ENCODE measurements around the gene CABP2. TPM values are rescaled to one million over a fixed set of nuclear protein-coding genes. Genes with fewer than 3 reads are reported as not detected.

Gene CABP2
- total and polyA plus RNA-seq, 4 experiments from 2014 or later = not detected

DNA sequence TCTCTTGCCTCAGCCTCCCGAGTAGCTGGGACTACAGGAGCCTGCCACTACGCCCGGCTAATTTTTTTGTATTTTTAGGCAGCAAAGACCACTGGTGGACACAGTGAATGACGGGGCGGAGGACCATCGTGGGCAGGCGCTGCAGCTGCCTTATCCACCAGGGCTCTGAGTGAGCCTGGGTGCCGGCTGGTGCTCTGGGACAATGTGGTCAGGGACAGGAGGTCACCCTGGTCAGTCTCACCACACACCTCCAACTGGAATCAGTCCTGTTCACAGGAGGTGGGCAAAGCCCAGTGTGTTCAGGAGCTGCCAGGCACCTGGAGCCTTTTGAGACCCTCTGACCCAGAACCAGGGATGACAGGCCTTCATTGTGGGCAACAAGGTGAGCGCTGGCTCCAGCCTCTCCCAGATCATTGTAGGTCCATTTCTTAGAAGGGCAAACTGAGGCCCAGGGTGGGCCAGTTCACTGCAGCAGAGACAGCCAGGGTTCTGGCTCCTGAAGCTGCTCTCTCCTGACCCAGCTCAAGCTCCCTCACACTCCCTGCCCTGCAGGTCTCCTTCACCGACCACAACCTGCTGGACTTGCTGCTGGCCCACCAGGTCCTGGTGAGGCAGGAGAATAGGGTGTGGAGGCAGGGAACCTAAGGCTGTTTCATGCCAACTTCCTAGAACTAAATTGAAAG, 15.7 kb upstream of the CABP2 start:
- Histone ChIP-seq H3K9me3 (ENCODE audit: control insufficient read depth in 1 of 2, low read length in 2 of 2) (no peaks in the 10 kb centered on the region), H3K36me3 (ENCODE audit: insufficient read depth, low read length) (no peaks in the 10 kb centered on the region), H3K4me1 (ENCODE audit: insufficient read depth, low read length) (no peaks in the 10 kb centered on the region), H3K4me3 (ENCODE audit: low read length in 2 of 2) (no peak overlapping the region), H3K27ac (ENCODE audit: low read depth, low read length) (no peak overlapping the region), H3K27me3 (ENCODE audit: insufficient read depth, low read length) (no peaks in the 10 kb centered on the region)
- ChIA-PET CTCF (ENCODE audit: partially characterized antibody) (no interaction called here), POLR2A (ENCODE audit: partially characterized antibody) (no interaction called here)
- intact Hi-C loops (cut with micrococcal nuclease) = no loop called here
- Mint-ChIP-seq H3K4me3 (no peak overlapping the region), H3K36me3 (peaks cover 0 to 1% of the 10 kb centered on the region in 2 donors), H3K27me3 (peaks cover 1 to 3% of the 10 kb centered on the region in 2 donors), H3K27ac (no peak overlapping the region), H3K9me3 (peaks cover 0 to 14% (median 7%) of the 10 kb centered on the region in 8 donors), H3K4me1 (no peaks in the 10 kb centered on the region)
- no peak for DNase-seq

DNA sequence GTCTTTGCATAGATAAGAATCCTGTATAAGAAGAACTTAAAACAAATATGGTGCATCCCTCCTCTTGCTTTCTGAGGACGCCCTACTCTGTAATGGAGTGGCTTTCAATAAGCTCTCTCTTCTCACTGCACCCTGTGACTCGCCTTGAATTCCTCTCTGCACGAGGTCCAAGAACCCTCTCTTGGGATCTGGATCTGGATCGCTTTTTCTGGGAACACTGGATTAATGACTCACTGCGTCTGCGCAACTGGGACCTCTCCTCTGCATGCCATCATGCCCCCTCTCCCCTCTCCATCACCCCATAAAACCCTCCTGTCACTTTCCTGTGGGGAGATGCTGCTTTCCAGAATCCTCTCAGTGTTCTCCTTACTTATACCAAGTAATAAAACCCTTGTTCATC, 15.1 kb upstream of the CABP2 start:
- H3K27ac Mint-ChIP-seq = no peak overlapping the region
- Histone ChIP-seq H3K4me1 (ENCODE audit: insufficient read depth, low read length) (no peaks in the 10 kb centered on the region), H3K4me3 (ENCODE audit: low read length in 2 of 2) (no peak overlapping the region), H3K9me3 (ENCODE audit: control insufficient read depth in 1 of 2, low read length in 2 of 2) (no peaks in the 10 kb centered on the region), H3K36me3 (ENCODE audit: insufficient read depth, low read length) (no peaks in the 10 kb centered on the region), H3K27ac (ENCODE audit: low read depth, low read length) (no peak overlapping the region), H3K27me3 (ENCODE audit: insufficient read depth, low read length) (no peaks in the 10 kb centered on the region)
- CTCF ChIA-PET (ENCODE audit: partially characterized antibody) = no interaction called here
- intact Hi-C loops (cut with micrococcal nuclease) = no loop called here
- DNase-seq = no peak
- H3K4me1 Mint-ChIP-seq = no peaks in the 10 kb centered on the region
- no peak overlapping the region for H3K4me3 Mint-ChIP-seq
- peaks cover 0 to 4% of the 10 kb centered on the region in 2 donors for H3K36me3 Mint-ChIP-seq
- peaks cover 2 to 20% (median 11%) of the 10 kb centered on the region in 8 donors for H3K9me3 Mint-ChIP-seq
- H3K27me3 Mint-ChIP-seq = peaks cover 4 to 6% of the 10 kb centered on the region in 2 donors
- POLR2A ChIA-PET (ENCODE audit: partially characterized antibody) = no interaction called here

DNA sequence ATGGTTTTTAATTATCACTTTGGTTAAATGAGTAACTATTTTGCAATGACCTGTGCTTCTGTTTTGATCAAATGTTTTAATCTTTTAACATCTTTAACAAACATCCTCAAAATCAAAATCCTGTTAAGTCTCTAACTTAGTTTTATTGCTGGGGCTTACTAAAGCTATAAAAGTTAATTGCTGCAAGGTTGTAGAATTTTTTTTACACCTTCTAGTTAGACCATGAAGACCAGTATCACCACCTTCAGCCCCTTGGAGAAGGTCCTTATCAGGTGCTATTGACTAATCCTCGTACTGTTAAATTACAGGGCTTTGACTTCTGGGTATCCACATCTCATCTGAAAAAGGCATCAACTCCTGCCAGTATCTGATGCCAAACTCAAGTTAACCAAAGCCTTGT, 12.3 kb upstream of the CABP2 start:
- Mint-ChIP-seq H3K9me3 (peaks cover 2 to 26% (median 11%) of the 10 kb centered on the region in 8 donors), H3K27ac (no peak overlapping the region), H3K4me1 (no peaks in the 10 kb centered on the region), H3K36me3 (peaks cover 0 to 4% of the 10 kb centered on the region in 2 donors), H3K4me3 (no peak overlapping the region), H3K27me3 (peaks cover 6 to 7% of the 10 kb centered on the region in 2 donors)
- POLR2A ChIA-PET (ENCODE audit: partially characterized antibody) = no interaction called here
- no peaks in the 10 kb centered on the region for H3K27me3 ChIP-seq (ENCODE audit: insufficient read depth, low read length)
- H3K4me1 ChIP-seq (ENCODE audit: insufficient read depth, low read length) = no peaks in the 10 kb centered on the region
- H3K36me3 ChIP-seq (ENCODE audit: insufficient read depth, low read length) = no peaks in the 10 kb centered on the region
- intact Hi-C loops (cut with micrococcal nuclease) = no loop called here
- no peak overlapping the region for H3K4me3 ChIP-seq (ENCODE audit: low read length in 2 of 2)
- CTCF ChIA-PET (ENCODE audit: partially characterized antibody) = no interaction called here
- no peak overlapping the region for H3K27ac ChIP-seq (ENCODE audit: low read depth, low read length)
- H3K9me3 ChIP-seq (ENCODE audit: control insufficient read depth in 1 of 2, low read length in 2 of 2) = no peaks in the 10 kb centered on the region
- DNase-seq = no peak

DNA sequence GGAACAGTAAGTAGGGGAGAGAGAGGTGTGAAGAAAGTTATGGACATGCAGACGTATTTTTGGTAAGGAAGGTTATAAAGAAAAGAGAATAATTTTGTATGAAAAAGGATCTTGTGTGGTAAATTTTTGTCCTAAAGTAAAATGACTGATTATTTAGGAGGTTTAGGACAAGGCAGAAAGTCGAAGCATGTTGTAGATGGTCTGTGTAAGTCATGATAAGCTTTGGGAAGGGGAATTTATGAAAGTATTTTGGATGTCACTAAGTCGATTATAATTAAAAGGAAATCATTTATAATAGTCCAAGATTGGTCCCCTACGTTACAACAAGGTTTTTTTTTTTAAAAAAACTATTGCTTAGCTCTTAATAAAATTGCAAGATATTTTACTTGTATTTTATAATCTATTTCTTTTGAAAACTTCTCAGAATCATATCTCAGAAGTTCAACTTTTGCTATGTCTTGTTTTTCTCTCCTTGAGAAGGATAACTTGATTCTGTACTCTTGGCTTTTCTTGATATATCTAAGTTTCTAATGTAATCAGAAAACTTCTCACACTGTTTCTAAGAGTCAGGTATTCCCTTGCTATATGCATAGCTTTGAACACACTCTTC, 10.9 kb upstream of the CABP2 start:
- Mint-ChIP-seq H3K4me1 (no peaks in the 10 kb centered on the region), H3K36me3 (peaks cover 0 to 4% of the 10 kb centered on the region in 2 donors), H3K4me3 (no peak overlapping the region), H3K27ac (no peak overlapping the region), H3K27me3 (peaks cover 6 to 10% of the 10 kb centered on the region in 2 donors), H3K9me3 (peaks cover 2 to 26% (median 11%) of the 10 kb centered on the region in 8 donors)
- Histone ChIP-seq H3K27me3 (ENCODE audit: insufficient read depth, low read length) (no peaks in the 10 kb centered on the region), H3K4me1 (ENCODE audit: insufficient read depth, low read length) (no peaks in the 10 kb centered on the region), H3K4me3 (ENCODE audit: low read length in 2 of 2) (no peak overlapping the region), H3K27ac (ENCODE audit: low read depth, low read length) (no peak overlapping the region), H3K9me3 (ENCODE audit: control insufficient read depth in 1 of 2, low read length in 2 of 2) (no peaks in the 10 kb centered on the region), H3K36me3 (ENCODE audit: insufficient read depth, low read length) (no peaks in the 10 kb centered on the region)
- DNase-seq = no peak
- ChIA-PET CTCF (ENCODE audit: partially characterized antibody) (no interaction called here), POLR2A (ENCODE audit: partially characterized antibody) (no interaction called here)
- intact Hi-C loops (cut with micrococcal nuclease) = no loop called here

- DNase-seq = no peak
- H3K36me3 Mint-ChIP-seq = peaks cover 0 to 4% of the 10 kb centered on the region in 2 donors
Observed at GRCh38 chr11:67532889-67533288, 9.6 kb upstream of the CABP2 start.

DNA sequence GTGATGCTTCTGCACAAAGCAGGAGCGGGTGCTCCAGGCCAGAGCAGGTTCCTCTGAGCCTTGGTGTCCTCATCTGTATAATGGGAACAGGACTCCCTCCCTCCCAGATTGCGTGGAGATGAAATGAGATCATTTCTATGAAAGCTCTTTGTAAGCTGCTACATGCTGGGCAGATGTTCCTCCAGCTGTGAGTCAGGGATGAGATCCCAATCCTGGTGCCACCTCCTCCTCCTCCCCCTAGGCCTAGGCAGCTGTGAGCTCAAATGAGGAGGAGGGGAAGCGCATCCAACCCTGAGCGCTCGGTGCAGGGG, 7.0 kb upstream of the CABP2 start:
- Histone ChIP-seq H3K9me3 (ENCODE audit: control insufficient read depth in 1 of 2, low read length in 2 of 2) (no peaks in the 10 kb centered on the region), H3K4me1 (ENCODE audit: insufficient read depth, low read length) (no peaks in the 10 kb centered on the region), H3K36me3 (ENCODE audit: insufficient read depth, low read length) (no peaks in the 10 kb centered on the region), H3K27ac (ENCODE audit: low read depth, low read length) (no peak overlapping the region), H3K27me3 (ENCODE audit: insufficient read depth, low read length) (no peaks in the 10 kb centered on the region), H3K4me3 (ENCODE audit: low read length in 2 of 2) (no peak overlapping the region)
- Mint-ChIP-seq H3K9me3 (peaks cover 2 to 20% (median 11%) of the 10 kb centered on the region in 8 donors), H3K4me1 (no peaks in the 10 kb centered on the region), H3K27ac (peak overlapping the region in 1 of 7 donors; percentile 19), H3K4me3 (no peak overlapping the region), H3K36me3 (peaks cover 0 to 4% of the 10 kb centered on the region in 2 donors), H3K27me3 (peaks cover 8 to 17% of the 10 kb centered on the region in 2 donors)
- no peak for DNase-seq
- intact Hi-C loops (cut with micrococcal nuclease) = no loop called here
- ChIA-PET POLR2A (ENCODE audit: partially characterized antibody) (no interaction called here), CTCF (ENCODE audit: partially characterized antibody) (no interaction called here)

More at GRCh38 chr11:67532889-67533288, 9.6 kb upstream of the CABP2 start:
- H3K4me3 ChIP-seq (ENCODE audit: low read length in 2 of 2) = no peak overlapping the region
- no peaks in the 10 kb centered on the region for H3K4me1 ChIP-seq (ENCODE audit: insufficient read depth, low read length)
- H3K27ac ChIP-seq (ENCODE audit: low read depth, low read length) = no peak overlapping the region
- Mint-ChIP-seq H3K4me1 (no peaks in the 10 kb centered on the region), H3K4me3 (no peak overlapping the region), H3K27ac (no peak overlapping the region), H3K27me3 (peaks cover 6 to 10% of the 10 kb centered on the region in 2 donors), H3K9me3 (peaks cover 2 to 26% (median 11%) of the 10 kb centered on the region in 8 donors)
- no peaks in the 10 kb centered on the region for H3K9me3 ChIP-seq (ENCODE audit: control insufficient read depth in 1 of 2, low read length in 2 of 2)
- H3K27me3 ChIP-seq (ENCODE audit: insufficient read depth, low read length) = no peaks in the 10 kb centered on the region
- intact Hi-C loops (cut with micrococcal nuclease) = no loop called here
- POLR2A ChIA-PET (ENCODE audit: partially characterized antibody) = no interaction called here
- H3K36me3 ChIP-seq (ENCODE audit: insufficient read depth, low read length) = no peaks in the 10 kb centered on the region
- CTCF ChIA-PET (ENCODE audit: partially characterized antibody) = no interaction called here

GRCh38 chr11:67528376-67528775, 5.1 kb upstream of the CABP2 start:
- H3K27ac ChIP-seq (ENCODE audit: low read depth, low read length) = no peak overlapping the region
- no peak overlapping the region for H3K27ac Mint-ChIP-seq
- H3K9me3 ChIP-seq (ENCODE audit: control insufficient read depth in 1 of 2, low read length in 2 of 2) = no peaks in the 10 kb centered on the region
- H3K4me1 Mint-ChIP-seq = no peaks in the 10 kb centered on the region
- no peak overlapping the region for H3K4me3 Mint-ChIP-seq
- POLR2A ChIA-PET (ENCODE audit: partially characterized antibody) = no interaction called here
- no peaks in the 10 kb centered on the region for H3K4me1 ChIP-seq (ENCODE audit: insufficient read depth, low read length)
- H3K27me3 Mint-ChIP-seq = peaks cover 2 to 13% of the 10 kb centered on the region in 2 donors
- no peak for DNase-seq
- CTCF ChIA-PET (ENCODE audit: partially characterized antibody) = no interaction called here
- intact Hi-C loops (cut with micrococcal nuclease) = no loop called here
- no peaks in the 10 kb centered on the region for H3K27me3 ChIP-seq (ENCODE audit: insufficient read depth, low read length)
- H3K36me3 Mint-ChIP-seq = no peaks in the 10 kb centered on the region
- peaks cover 0 to 6% (median 0%) of the 10 kb centered on the region in 8 donors for H3K9me3 Mint-ChIP-seq
- H3K36me3 ChIP-seq (ENCODE audit: insufficient read depth, low read length) = no peaks in the 10 kb centered on the region
- no peak overlapping the region for H3K4me3 ChIP-seq (ENCODE audit: low read length in 2 of 2)
